GM12878 (cell line): Measurements from ENCODE around the gene GPATCH11. TPM values are rescaled to one million over a fixed set of nuclear protein-coding genes. Genes with fewer than 3 reads are reported as not detected.

Experiments used
- ATAC-seq: fragments of 200-7000 bp; cut with Tn5 transposase; 3 replicates; pipeline ENCODE4 v1.9.1; 2020; ENCODE audit warnings: mild to moderate bottlenecking, moderate library complexity
- BruUV-seq: library from RNA; stranded (reverse); fragments of 400-500 nt; replicated peaks from 2 replicates; lab custom pipeline; 2021; lab: Mats Ljungman, UMichigan
- CTCF ChIA-PET: fragments of 300-600 bp; sonication (Branson Sonifier 250); formaldehyde crosslinking; extraction: SDS; loops from one replicate; lab custom pipeline; 2021; ENCODE audit warnings: inconsistent platforms; lab: Yijun Ruan, JAX
- POLR2A ChIA-PET: fragments of 350-600 bp; formaldehyde crosslinking; extraction: SDS; loops from one replicate; lab custom pipeline; 2021; ENCODE audit warnings: inconsistent platforms; lab: Charles Lee
- RAD21 ChIA-PET: fragments of 300-600 bp; sonication (Branson Sonifier 250); formaldehyde crosslinking; loops from one replicate; lab custom pipeline; 2023; ENCODE audit warnings: antibody characterized with exemption; ENCODE audit not compliant: unreplicated experiment; lab: Charles Lee
- SMC1A ChIA-PET: fragments of 300-600 bp; sonication (Branson Sonifier 250); formaldehyde crosslinking; loops from one replicate; lab custom pipeline; 2023; ENCODE audit not compliant: unreplicated experiment, uncharacterized antibody; lab: Charles Lee
- DNase-seq: peaks from one replicate; pipeline ENCODE4 v3.0.0-alpha.2; 2011; ENCODE audit warnings: low read depth, low spot score
- FAIRE-seq: peaks from 3 replicates; lab custom pipeline; 2011; peaks lifted over from hg19 to GRCh38; lab: Jason Lieb, UNC
- H2AFZ ChIP-seq: 2 replicates; pipeline ENCODE4 v1.6.0; 2011; ENCODE audit warnings: low read depth, low read length, control low read depth; ENCODE audit not compliant: control insufficient read depth
- H3K27ac ChIP-seq: 2 replicates; pipeline ENCODE4 v1.5.1; 2011; ENCODE audit warnings: control low read depth; ENCODE audit not compliant: control insufficient read depth, insufficient read depth
- H3K27me3 ChIP-seq, 2 experiments: replicated peaks in 1 of 2; 2 replicates each; pipeline versions ENCODE4 v1.6.0 to v1.6.1; 2011; ENCODE audit warnings: low read length in 1 of 2; ENCODE audit not compliant: control insufficient read depth in 2 of 2, insufficient read depth in 2 of 2
- H3K36me3 ChIP-seq, 2 experiments: 2 replicates each; pipeline ENCODE4 v1.5.1; 2011; ENCODE audit warnings: low read length in 1 of 2; ENCODE audit not compliant: control insufficient read depth in 2 of 2, insufficient read depth in 2 of 2
- H3K4me1 ChIP-seq: 2 replicates; pipeline ENCODE4 v1.6.1; 2011; ENCODE audit warnings: mild to moderate bottlenecking, low read length, moderate library complexity, mixed read lengths; ENCODE audit not compliant: control insufficient read depth, insufficient read depth
- H3K4me2 ChIP-seq: 2 replicates; pipeline ENCODE4 v1.6.0; 2011; ENCODE audit warnings: control low read depth; ENCODE audit not compliant: control insufficient read depth, insufficient read depth
- H3K4me3 ChIP-seq: fragments of 200-600 bp; sonication (generic); 2 replicates; pipeline ENCODE4 v1.5.1; 2016
- H3K79me2 ChIP-seq: 2 replicates; pipeline ENCODE4 v1.6.0; 2011; ENCODE audit warnings: low read length; ENCODE audit not compliant: control insufficient read depth, insufficient read depth
- H3K9ac ChIP-seq: 2 replicates; pipeline ENCODE4 v1.8.0; 2011; ENCODE audit warnings: low read length, control low read depth, mixed read lengths; ENCODE audit not compliant: control insufficient read depth, insufficient read depth
- H3K9me3 ChIP-seq: replicated peaks from 3 replicates; pipeline ENCODE4 v1.5.1; 2011; ENCODE audit warnings: mild to moderate bottlenecking, low read length; ENCODE audit not compliant: control insufficient read depth, insufficient read depth
- H4K20me1 ChIP-seq: 2 replicates; pipeline ENCODE4 v1.6.0; 2011; ENCODE audit not compliant: control insufficient read depth, insufficient read depth
- BHLHE40 ChIP-seq, 2 experiments: fragments of 450-650 bp in 1 of 2; IDR thresholded peaks; 2 replicates each; pipeline ENCODE4 v1.6.1; 2011 to 2017; ENCODE audit warnings: low read depth in 2 of 2, borderline replicate concordance in 1 of 2, improper control_type of control experiment in 1 of 2, low read length in 1 of 2, mild to moderate bottlenecking in 1 of 2
- CEBPZ ChIP-seq: fragments of 150-350 bp; IDR thresholded peaks from 2 replicates; pipeline ENCODE4 v1.6.1; 2016; ENCODE audit warnings: low read depth, low read length
- CHD1 ChIP-seq: IDR thresholded peaks from 2 replicates; pipeline ENCODE4 v1.6.1; 2012; ENCODE audit warnings: low read depth, low read length, improper control_type of control experiment
- IKZF1 ChIP-seq: fragments of 450-650 bp; conservative IDR thresholded peaks from 2 replicates; pipeline ENCODE4 v1.6.1; 2017; ENCODE audit warnings: antibody characterized with exemption, mild to moderate bottlenecking
- KDM1A ChIP-seq: fragments of 200-600 bp; sonication (generic); IDR thresholded peaks from 2 replicates; pipeline ENCODE4 v1.6.1; 2016; ENCODE audit warnings: borderline replicate concordance
- RB1 ChIP-seq: fragments of 450-650 bp; formaldehyde crosslinking; IDR thresholded peaks from 2 replicates; pipeline ENCODE4 v1.6.1; 2017; ENCODE audit warnings: mild to moderate bottlenecking, borderline replicate concordance
- RELA ChIP-seq: fragments of 450-650 bp; IDR thresholded peaks from 2 replicates; pipeline ENCODE4 v1.8.0; 2014; ENCODE audit warnings: borderline replicate concordance; ENCODE audit not compliant: partially characterized antibody
- SP1 ChIP-seq: IDR thresholded peaks from one replicate; pipeline ENCODE4 v1.6.1; 2011; ENCODE audit warnings: low read depth, low read length
- ZNF384 ChIP-seq: IDR thresholded peaks from 2 replicates; pipeline ENCODE4 v1.6.1; 2012; ENCODE audit warnings: low read depth, mild to moderate bottlenecking, low read length, improper control_type of control experiment, borderline replicate concordance
- WGBS: methylation state at CpG from one replicate; pipeline ENCODE4 v1.1.6; 2016; ENCODE audit warnings: low lambda C conversion rate; ENCODE audit not compliant: insufficient replicate concordance, insufficient coverage; ENCODE audit errors: missing lambda C conversion rate; 5-methylcytosine and 5-hydroxymethylcytosine counted together
- in situ Hi-C: fragments of 300-500 bp; cut with MboI; formaldehyde crosslinking; loops from 9 replicates; pipeline ENCODE4 v1.14.3; 2018; ENCODE audit warnings: mixed read lengths
- intact Hi-C: fragments of 100-400 bp; cut with micrococcal nuclease; formaldehyde crosslinking; loops from one replicate; pipeline ENCODE4 v1.14.2; 2022; ENCODE audit not compliant: unreplicated experiment
- polyA plus RNA-seq, 11 experiments: library from polyadenylated mRNA; depleted of rRNA in 4 of 11; unstranded in 6 of 11; stranded (reverse) in 5 of 11; fragments of >200 nt; fragmentation: Nextera tagmentation in 4 of 11; fragmentation: Illumina TruSeq in 1 of 11; extraction: Ambion mirVana in 4 of 11; extraction: Trizol in 1 of 11; gene quantifications; 1 replicate in 1 of 11; 2 replicates in 10 of 11; pipeline versions ENCODE4 v1.2.1 to v1.2.3, GENCODE V29; 2011 to 2016; ENCODE audit warnings: inconsistent platforms in 2 of 11, missing spikeins in 2 of 11, low read depth in 1 of 11
- total RNA-seq, 4 experiments: library from RNA; depleted of rRNA in 3 of 4; stranded (reverse); fragments of >200 nt in 3 of 4; fragmentation: Illumina TruSeq in 1 of 4; extraction: Trizol in 1 of 4; gene quantifications; 2 replicates each; pipeline versions ENCODE4 v1.2.1 to v1.2.3, GENCODE V29; 2013 to 2021
- TF ChIP-seq, protein P1 (sequence below): fragments of 150-350 bp; IDR thresholded peaks from 2 replicates; pipeline ENCODE4 v1.6.1; 2014; ENCODE audit warnings: mild to moderate bottlenecking, low read depth, low read length

The GPATCH11 gene
- total and polyA plus RNA-seq, 10 of the 15 experiments (the other 5 are each of a cell fraction or from before 2014, with no cell fraction given) = 11.5 to 31.8 (median 16.5) TPM

- in situ Hi-C loops = no loop called here
- no TSS peak for BruUV-seq
- CTCF ChIA-PET = no interaction called here
- no peak overlapping the region for H3K4me3 ChIP-seq
- no peak overlapping the region for H3K9ac ChIP-seq
- no peaks in the 10 kb centered on the region for H3K9me3 ChIP-seq
- intact Hi-C loops = no loop called here
- H4K20me1 ChIP-seq = no peaks in the 10 kb centered on the region
- no peaks in the 10 kb centered on the region for H3K4me1 ChIP-seq
- no peaks in the 10 kb centered on the region for H3K79me2 ChIP-seq
- SMC1A ChIA-PET = interaction anchor here (1.5 kb wide), 1 partner anchor 25 kb away, joined by 3 read pairs; no protein-coding TSS in a partner anchor
- POLR2A ChIA-PET = interaction anchor here (0.5 kb wide), 1 partner anchor 99 kb away, joined by 3 read pairs; no protein-coding TSS in a partner anchor
- WGBS = 99% methylated on average over 3 of the region's 3 CpGs
- TF ChIP-seq, protein P1, sequence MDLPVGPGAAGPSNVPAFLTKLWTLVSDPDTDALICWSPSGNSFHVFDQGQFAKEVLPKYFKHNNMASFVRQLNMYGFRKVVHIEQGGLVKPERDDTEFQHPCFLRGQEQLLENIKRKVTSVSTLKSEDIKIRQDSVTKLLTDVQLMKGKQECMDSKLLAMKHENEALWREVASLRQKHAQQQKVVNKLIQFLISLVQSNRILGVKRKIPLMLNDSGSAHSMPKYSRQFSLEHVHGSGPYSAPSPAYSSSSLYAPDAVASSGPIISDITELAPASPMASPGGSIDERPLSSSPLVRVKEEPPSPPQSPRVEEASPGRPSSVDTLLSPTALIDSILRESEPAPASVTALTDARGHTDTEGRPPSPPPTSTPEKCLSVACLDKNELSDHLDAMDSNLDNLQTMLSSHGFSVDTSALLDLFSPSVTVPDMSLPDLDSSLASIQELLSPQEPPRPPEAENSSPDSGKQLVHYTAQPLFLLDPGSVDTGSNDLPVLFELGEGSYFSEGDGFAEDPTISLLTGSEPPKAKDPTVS = no peak
- TF ChIP-seq RB1 (no peak), BHLHE40 (IDR thresholded peaks at IDR 0.05; ENCODE audit: borderline replicate concordance in 1 of 2, low read depth in 2 of 2, low read length in 1 of 2) (no peak), IKZF1 (no peak), RELA (no peak), KDM1A (no peak), CEBPZ (no peak), ZNF384 (no peak), SP1 (no peak), CHD1 (no peak)
- ATAC-seq = no peak
- H3K27me3 ChIP-seq = no peaks in the 10 kb centered on the region
- H2AFZ ChIP-seq = no peak overlapping the region
- no peak for DNase-seq
- H3K27ac ChIP-seq = no peak overlapping the region
- no peak overlapping the region for H3K4me2 ChIP-seq
- RAD21 ChIA-PET = no interaction called here
- H3K36me3 ChIP-seq = peaks cover 2 to 31% of the 10 kb centered on the region in 2 experiments; a peak in 3 of 4 replicates
- no peak for FAIRE-seq
These were observed 18.3 kb downstream of the GPATCH11 start for GRCh38 chr2:37102588-37102987.
